Lower leg skin (tissue), 3 donors: ENCODE results near the gene GIMAP4.

ENCODE experiments used
- CTCF ChIP-seq, 3 donors: fragments of 450-650 bp; IDR thresholded peaks; one replicate each; pipeline ENCODE4 v1.5.1; 2016; ENCODE audit warnings: antibody characterized with exemption in 3 of 3, mild to moderate bottlenecking in 3 of 3, moderate library complexity in 2 of 3
- POLR2A ChIP-seq, 2 donors: fragments of 450-650 bp; IDR thresholded peaks; one replicate each; pipeline ENCODE4 v1.6.1; 2016 to 2017; ENCODE audit warnings: antibody characterized with exemption in 2 of 2, mild to moderate bottlenecking in 1 of 2, moderate library complexity in 1 of 2

GRCh38 chr7:150567871-150568301 is 696 bp downstream of the GIMAP4 start:
- TF ChIP-seq CTCF (IDR thresholded peaks at IDR 0.05) (no peak), POLR2A (IDR thresholded peaks at IDR 0.05) (no peak)
